Mesodermal cell (in vitro differentiated cells): ENCODE results near the gene WDHD1.

ENCODE experiments used
- H3K27ac ChIP-seq: 2 replicates; pipeline ENCODE4 v1.7.0; 2013; ENCODE audit warnings: mild to moderate bottlenecking, low read depth, low read length, moderate library complexity; ENCODE audit not compliant: severe bottlenecking
- H3K36me3 ChIP-seq: 2 replicates; pipeline ENCODE4 v1.7.1; 2013; ENCODE audit warnings: mild to moderate bottlenecking, low read length, moderate library complexity; ENCODE audit not compliant: control insufficient read depth, insufficient read depth
- H3K4me1 ChIP-seq: one replicate; pipeline ENCODE4 v1.7.1; 2013; ENCODE audit warnings: mild to moderate bottlenecking, low read length; ENCODE audit not compliant: insufficient read depth, control insufficient read depth, poor library complexity, severe bottlenecking
- H3K4me3 ChIP-seq: 2 replicates; pipeline ENCODE4 v1.7.0; 2013; ENCODE audit warnings: low read length, control low read depth, mild to moderate bottlenecking; ENCODE audit not compliant: insufficient read depth, poor library complexity, severe bottlenecking; ENCODE audit errors: extremely low read depth
- H3K9me3 ChIP-seq: 2 replicates; pipeline ENCODE4 v1.7.1; 2013; ENCODE audit warnings: mild to moderate bottlenecking, low read length, moderate library complexity; ENCODE audit not compliant: control insufficient read depth
- WGBS, 2 experiments: methylation state at CpG; one replicate each; pipeline ENCODE4 v1.1.5; 2013; ENCODE audit warnings: missing lambda C conversion rate in 2 of 2; ENCODE audit not compliant: insufficient coverage in 2 of 2; 5-methylcytosine and 5-hydroxymethylcytosine counted together

Gene WDHD1

DNA sequence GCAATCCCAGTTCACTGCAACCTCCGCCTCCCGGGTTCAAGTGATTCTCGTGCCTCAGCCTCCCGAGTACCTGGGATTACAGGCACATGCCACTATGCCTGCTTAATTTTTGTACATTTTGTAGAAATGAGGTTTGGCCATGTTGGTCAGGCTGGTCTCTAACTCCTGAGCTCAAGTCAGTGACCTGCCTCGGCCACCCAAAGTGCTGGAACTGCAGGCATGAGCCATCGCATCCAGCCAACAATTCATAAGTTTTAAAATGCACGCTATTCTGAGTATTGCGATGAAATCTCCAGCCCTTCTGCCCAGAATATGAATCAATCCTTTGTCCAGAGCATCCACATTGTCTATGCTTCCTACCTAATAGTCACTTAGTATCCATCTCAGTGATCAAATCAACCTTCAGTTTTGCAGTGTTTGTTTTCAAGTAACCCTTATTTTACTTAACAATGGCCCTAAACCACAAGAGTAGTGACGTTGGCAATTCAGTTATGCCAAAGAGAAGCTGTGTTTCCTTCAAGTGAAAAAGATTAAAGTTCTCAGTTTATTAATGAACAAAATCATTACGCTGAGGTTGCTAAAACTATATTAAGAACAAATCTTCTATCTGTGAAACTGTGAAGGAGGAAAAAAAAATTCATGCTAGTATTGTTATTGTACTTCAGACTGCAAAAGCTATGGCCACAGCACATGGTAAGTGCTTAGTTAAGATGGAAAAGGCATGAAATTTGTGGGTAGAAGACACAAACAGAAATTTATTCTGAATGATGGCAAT lies 135.2 kb downstream of the WDHD1 start:
- peaks cover 9% of the 10 kb centered on the region for H3K4me1 ChIP-seq
- H3K9me3 ChIP-seq, result no peaks in the 10 kb centered on the region
- 96 to 98% methylated on average over 8 of the region's 10 CpGs for WGBS, 2 experiments
- no peaks in the 10 kb centered on the region for H3K36me3 ChIP-seq
- H3K27ac ChIP-seq, result no peak overlapping the region
- H3K4me3 ChIP-seq, result no peak overlapping the region

DNA sequence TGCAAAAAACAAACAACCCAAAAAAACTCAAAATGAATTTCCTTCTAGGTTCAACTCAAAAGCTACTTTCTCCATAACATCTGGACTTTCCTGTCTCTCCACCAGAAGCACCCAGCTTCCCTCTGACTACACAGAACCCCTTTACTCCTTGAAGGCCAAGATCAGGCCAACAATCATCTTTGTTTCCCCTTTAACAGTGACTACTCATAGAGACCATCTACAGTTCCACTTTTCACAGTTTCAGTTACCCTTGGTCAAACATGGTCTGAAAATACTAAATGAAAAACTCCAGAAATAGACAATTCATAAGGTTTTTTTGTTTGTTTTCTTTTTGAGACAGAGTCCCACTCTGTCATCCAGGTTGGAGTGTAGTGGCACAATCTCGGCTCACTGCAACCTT lies 136.1 kb downstream of the WDHD1 start:
- 88% methylated on average over 1 of the region's 1 CpG; no CpG with 5 or more reads in 1 of the 2 experiments for WGBS, 2 experiments
- Histone ChIP-seq H3K36me3 (no peaks in the 10 kb centered on the region), H3K4me1 (peaks cover 9% of the 10 kb centered on the region), H3K9me3 (no peaks in the 10 kb centered on the region), H3K4me3 (no peak overlapping the region), H3K27ac (no peak overlapping the region)

DNA sequence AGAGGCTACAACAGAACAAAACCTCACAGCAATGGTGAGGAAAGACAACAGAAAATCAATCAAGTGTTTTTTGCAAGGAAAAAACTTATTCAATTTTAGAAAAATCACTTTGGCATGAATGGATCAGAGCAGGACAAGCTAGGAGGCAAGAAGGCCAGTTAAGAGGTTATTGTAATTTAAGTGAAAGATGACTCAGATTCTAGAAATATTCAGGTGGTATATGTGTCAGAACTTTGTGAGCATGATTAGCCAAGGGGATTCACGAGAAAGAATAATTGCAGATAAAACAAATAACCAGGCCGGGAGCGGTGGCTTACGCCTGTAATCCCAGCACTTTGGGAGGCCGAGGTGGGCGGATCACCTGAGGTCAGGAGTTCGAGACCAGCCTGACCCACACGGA lies 137.0 kb downstream of the WDHD1 start:
- no peaks in the 10 kb centered on the region for H3K9me3 ChIP-seq
- H3K4me1 ChIP-seq, result peaks cover 5% of the 10 kb centered on the region
- H3K36me3 ChIP-seq, result no peaks in the 10 kb centered on the region
- H3K4me3 ChIP-seq, result no peak overlapping the region
- no peak overlapping the region for H3K27ac ChIP-seq
- 90 to 100% methylated on average over 1 to 6 of the region's 8 CpGs for WGBS, 2 experiments
